HepG2 (cell line): Measurements from ENCODE around the gene KLF3. TPM values are rescaled to one million over a fixed set of nuclear protein-coding genes. Genes with fewer than 3 reads are reported as not detected.

ENCODE experiments used
- ATAC-seq: fragments of 200-7000 bp; cut with Tn5 transposase; 3 replicates; pipeline ENCODE4 v1.9.1; 2020; ENCODE audit warnings: mild to moderate bottlenecking, moderate library complexity
- BruUV-seq: library from RNA; stranded (reverse); fragments of 400-500 nt; replicated peaks from 2 replicates; lab custom pipeline; 2021; lab: Mats Ljungman, UMichigan
- CTCF ChIA-PET: fragments of 300-600 bp; formaldehyde crosslinking; extraction: SDS; loops from one replicate; lab custom pipeline; 2021; ENCODE audit warnings: low total read pairs, inconsistent platforms, low intra/inter-chr PET ratio; lab: Yijun Ruan, JAX
- POLR2A ChIA-PET: fragments of 350-600 bp; sonication (Branson Sonifier 250); formaldehyde crosslinking; loops from one replicate; lab custom pipeline; 2020; ENCODE audit warnings: antibody characterized with exemption, inconsistent platforms; lab: Yijun Ruan, JAX
- DNase-seq: peaks from one replicate; pipeline ENCODE4 v3.0.0-alpha.2; 2015; ENCODE audit warnings: low spot score
- FAIRE-seq: peaks from 3 replicates; lab custom pipeline; 2011; peaks lifted over from hg19 to GRCh38; lab: Jason Lieb, UNC
- H2AFZ ChIP-seq: one replicate; pipeline ENCODE4 v1.6.1; 2011; ENCODE audit warnings: low read length, inconsistent platforms
- H3K27ac ChIP-seq: fragments of 300-600 bp; 3 replicates; pipeline ENCODE4 v1.8.0; 2011; ENCODE audit warnings: mixed run types, mild to moderate bottlenecking, mixed read lengths, low read length, inconsistent platforms; ENCODE audit not compliant: insufficient read depth; ENCODE audit errors: extremely low read length
- H3K27me3 ChIP-seq, 2 experiments: fragments of 200-600 bp in 1 of 2; 2 replicates in 1 of 2; 3 replicates in 1 of 2; pipeline versions ENCODE4 v1.6.0 to v1.8.0; 2011; ENCODE audit warnings: low read length in 2 of 2, mild to moderate bottlenecking in 2 of 2, moderate library complexity in 2 of 2, inconsistent platforms in 1 of 2; ENCODE audit not compliant: insufficient read depth in 2 of 2, control insufficient read depth in 1 of 2
- H3K36me3 ChIP-seq, 2 experiments: fragments of 200-600 bp in 1 of 2; replicated peaks in 1 of 2; 2 replicates in 1 of 2; 3 replicates in 1 of 2; pipeline versions ENCODE4 v1.5.1 to v1.8.0; 2011; ENCODE audit warnings: low read length in 2 of 2, inconsistent platforms in 1 of 2; ENCODE audit not compliant: insufficient read depth in 2 of 2, control insufficient read depth in 1 of 2
- H3K4me1 ChIP-seq: 2 replicates; pipeline ENCODE4 v1.5.1; 2012; ENCODE audit warnings: low read length, inconsistent platforms; ENCODE audit not compliant: insufficient read depth
- H3K4me2 ChIP-seq: 2 replicates; pipeline ENCODE4 v1.6.0; 2011; ENCODE audit warnings: low read depth, low read length, inconsistent platforms
- H3K4me3 ChIP-seq, 3 experiments: fragments of 200-600 bp in 1 of 3; sonication (generic), shearing (Covaris generic) in 1 of 3; replicated peaks in 1 of 3; 2 replicates each; pipeline ENCODE4 v1.5.1; 2011 to 2016; ENCODE audit warnings: low read length in 3 of 3, inconsistent platforms in 2 of 3, low read depth in 2 of 3, mild to moderate bottlenecking in 2 of 3, control low read depth in 1 of 3, mixed read lengths in 1 of 3; ENCODE audit not compliant: insufficient read depth in 1 of 3
- H3K79me2 ChIP-seq: one replicate; pipeline ENCODE4 v1.6.1; 2011; ENCODE audit warnings: low read length, inconsistent platforms; ENCODE audit not compliant: insufficient read depth
- H3K9ac ChIP-seq: 2 replicates; pipeline ENCODE4 v1.6.0; 2011; ENCODE audit warnings: mild to moderate bottlenecking, low read depth, low read length, inconsistent platforms; ENCODE audit not compliant: insufficient read depth
- H3K9me3 ChIP-seq: 2 replicates; pipeline ENCODE4 v1.5.1; 2012; ENCODE audit warnings: mild to moderate bottlenecking, low read length
- H4K20me1 ChIP-seq: 2 replicates; pipeline ENCODE4 v1.6.0; 2011; ENCODE audit warnings: inconsistent platforms, mild to moderate bottlenecking, low read length, moderate library complexity; ENCODE audit not compliant: insufficient read depth
- ARID2 ChIP-seq: sonication (generic); formaldehyde crosslinking; IDR thresholded peaks from 2 replicates; pipeline ENCODE4 v1.8.1; 2022; ENCODE audit warnings: mild to moderate bottlenecking, missing genetic modification reagents, borderline replicate concordance
- BRD4 ChIP-seq: sonication (generic); formaldehyde crosslinking; IDR thresholded peaks from 2 replicates; pipeline ENCODE4 v1.4.0; 2020; ENCODE audit warnings: missing genetic modification reagents
- CEBPZ ChIP-seq: IDR thresholded peaks from 2 replicates; pipeline ENCODE4 v1.6.1; 2012; ENCODE audit warnings: low read length, improper control_type of control experiment
- E2F1 ChIP-seq: sonication (generic); formaldehyde crosslinking; IDR thresholded peaks from 2 replicates; pipeline ENCODE4 v1.5.0; 2020; ENCODE audit warnings: missing genetic modification reagents
- FOXO1 ChIP-seq: sonication (generic); formaldehyde crosslinking; IDR thresholded peaks from 2 replicates; pipeline ENCODE4 v1.4.0; 2020; ENCODE audit warnings: missing genetic modification reagents
- GPN1 ChIP-seq: sonication (generic); formaldehyde crosslinking; IDR thresholded peaks from 2 replicates; pipeline ENCODE4 v1.5.1; 2020; ENCODE audit warnings: missing genetic modification reagents, borderline replicate concordance
- HOXD1 ChIP-seq: sonication (generic); formaldehyde crosslinking; IDR thresholded peaks from 2 replicates; pipeline ENCODE4 v1.5.0; 2020; ENCODE audit warnings: missing genetic modification reagents
- KDM5B ChIP-seq: sonication (generic); formaldehyde crosslinking; IDR thresholded peaks from 2 replicates; pipeline ENCODE4 v1.4.0; 2020; ENCODE audit warnings: missing genetic modification reagents, mild to moderate bottlenecking, borderline replicate concordance
- MYNN ChIP-seq: sonication (generic); formaldehyde crosslinking; IDR thresholded peaks from 2 replicates; pipeline ENCODE4 v1.4.0; 2020; ENCODE audit warnings: mild to moderate bottlenecking, low read depth, missing genetic modification reagents
- PCBP1 ChIP-seq: fragments of 200-400 bp; formaldehyde crosslinking; IDR thresholded peaks from 2 replicates; pipeline ENCODE4 v1.6.1; 2017; ENCODE audit warnings: mild to moderate bottlenecking, low read depth, low read length, borderline replicate concordance
- U2AF2 ChIP-seq: fragments of 200-400 bp; formaldehyde crosslinking; IDR thresholded peaks from 2 replicates; pipeline ENCODE4 v1.6.1; 2017; ENCODE audit warnings: low read depth, mild to moderate bottlenecking, low read length
- YEATS2 ChIP-seq: sonication (generic); formaldehyde crosslinking; IDR thresholded peaks from 2 replicates; pipeline ENCODE4 v1.4.0; 2020; ENCODE audit warnings: missing genetic modification reagents, borderline replicate concordance
- ZKSCAN8 ChIP-seq: IDR thresholded peaks from 2 replicates; pipeline ENCODE4 v1.6.1; 2016; ENCODE audit warnings: borderline replicate concordance, missing genetic modification reagents, missing compliant biosample characterization
- ZNF143 ChIP-seq: sonication (generic); formaldehyde crosslinking; IDR thresholded peaks from 2 replicates; pipeline ENCODE4 v1.4.0; 2020; ENCODE audit warnings: missing genetic modification reagents
- ZNF263 ChIP-seq: sonication (generic); formaldehyde crosslinking; IDR thresholded peaks from 2 replicates; pipeline ENCODE4 v1.4.0; 2020; ENCODE audit warnings: missing genetic modification reagents
- ZNF383 ChIP-seq: sonication (generic); formaldehyde crosslinking; IDR thresholded peaks from 2 replicates; pipeline ENCODE4 v1.4.0; 2020; ENCODE audit warnings: missing genetic modification reagents, mild to moderate bottlenecking, borderline replicate concordance
- ZNF589 ChIP-seq: sonication (generic); formaldehyde crosslinking; conservative IDR thresholded peaks from 2 replicates; pipeline ENCODE4 v1.8.0; 2022; ENCODE audit warnings: mild to moderate bottlenecking, moderate library complexity, missing genetic modification reagents
- WGBS: methylation state at CpG from one replicate; pipeline ENCODE4 v1.1.6; 2017; ENCODE audit warnings: low lambda C conversion rate; 5-methylcytosine and 5-hydroxymethylcytosine counted together
- in situ Hi-C: cut with HindIII; loops from 2 replicates; pipeline ENCODE4 v1.10.0; 2017; ENCODE audit warnings: low pct_unique_long_range_greater_than_20kb; ENCODE audit not compliant: extremely low pct_ligation_motif_present
- intact Hi-C: fragments of 100-400 bp; cut with micrococcal nuclease; formaldehyde crosslinking; loops from one replicate; pipeline ENCODE4 v1.10.0; 2022; ENCODE audit not compliant: unreplicated experiment
- polyA plus RNA-seq, 8 experiments: library from polyadenylated mRNA; depleted of rRNA in 3 of 8; stranded (reverse) in 7 of 8; unstranded in 1 of 8; fragments of >200 nt; fragmentation: Illumina TruSeq in 4 of 8; extraction: Trizol in 4 of 8; gene quantifications; 2 replicates each; pipeline versions ENCODE4 v1.2.1 to v1.2.3, GENCODE V29; 2011 to 2016; ENCODE audit warnings: low read depth in 4 of 8, missing spikeins in 1 of 8, mixed read lengths in 1 of 8; ENCODE audit not compliant: insufficient read depth in 1 of 8
- total RNA-seq, 5 experiments: library from RNA; depleted of rRNA; stranded (reverse); fragments of >200 nt; fragmentation: Illumina TruSeq; extraction: Trizol; gene quantifications; 2 replicates each; pipeline ENCODE4 v1.2.3, GENCODE V29; 2016; ENCODE audit warnings: low read depth in 1 of 5

The KLF3 gene
- total and polyA plus RNA-seq, 2 of the 13 experiments (the other 11 are each of a cell fraction or from before 2014, with no cell fraction given) = 29.1 to 37.8 TPM

DNA sequence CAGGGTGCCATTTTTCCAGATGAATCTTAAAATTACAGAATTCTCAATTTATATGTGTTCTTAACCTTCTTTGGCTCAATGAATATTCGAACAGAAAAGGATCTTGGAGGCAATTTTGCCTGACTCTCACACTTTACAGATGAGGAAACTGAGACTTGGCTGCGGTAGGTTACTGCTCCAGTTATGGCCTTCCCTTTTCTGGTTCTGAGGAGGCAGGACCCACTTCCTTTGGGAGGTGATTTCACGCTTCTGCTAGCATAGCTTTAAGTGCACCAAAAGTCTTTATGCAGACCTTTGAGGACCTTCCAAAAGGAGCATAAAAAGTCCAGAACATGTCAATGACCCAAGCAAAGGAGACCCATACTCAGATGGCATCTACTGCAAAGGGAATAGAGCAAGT is 44.7 kb upstream of the KLF3 start:
- DNase-seq (no peak), FAIRE-seq (no peak), ATAC-seq (no peak)
- intact Hi-C loops = no loop called here
- Histone ChIP-seq H3K27me3 (no peaks in the 10 kb centered on the region), H3K4me2 (no peak overlapping the region), H4K20me1 (no peaks in the 10 kb centered on the region), H3K4me3 (no peak overlapping the region), H3K9me3 (no peaks in the 10 kb centered on the region), H3K9ac (no peak overlapping the region), H3K4me1 (peaks cover 59% of the 10 kb centered on the region), H3K27ac (no peak overlapping the region), H3K79me2 (no peaks in the 10 kb centered on the region), H2AFZ (no peak overlapping the region), H3K36me3 (no peaks in the 10 kb centered on the region)
- ChIA-PET POLR2A (no interaction called here), CTCF (no interaction called here)
- no peak for TF ChIP-seq GPN1 (CRISPR knock-in tag)
- TF ChIP-seq FOXO1 (CRISPR knock-in tag) = no peak
- TF ChIP-seq ZNF263 (CRISPR knock-in tag) = no peak
- TF ChIP-seq HOXD1 (CRISPR knock-in tag) = no peak
- no peak for TF ChIP-seq E2F1 (CRISPR knock-in tag)
- no peak for TF ChIP-seq YEATS2 (CRISPR knock-in tag)
- no peak for TF ChIP-seq MYNN (CRISPR knock-in tag)
- TF ChIP-seq ZNF143 = no peak
- TF ChIP-seq ARID2 (CRISPR knock-in tag) = no peak
- TF ChIP-seq PCBP1 = no peak
- no peak for TF ChIP-seq ZKSCAN8 (CRISPR knock-in tag)
- TF ChIP-seq ZNF589 (CRISPR knock-in tag) = no peak
- no peak for TF ChIP-seq BRD4 (CRISPR knock-in tag)
- TF ChIP-seq CEBPZ = no peak
- no peak for TF ChIP-seq U2AF2
- no peak for TF ChIP-seq ZNF383 (CRISPR knock-in tag)
- TF ChIP-seq KDM5B (CRISPR knock-in tag) = no peak
- in situ Hi-C loops = no loop called here
- 73% methylated on average over 3 of the region's 3 CpGs for WGBS
- no TSS peak for BruUV-seq
